ENCODE data around the gene STKLD1.
"Not testable (repeated sequence)": the region's sequence is repeated elsewhere in the genome, so short reads cannot be mapped to it uniquely, and the experiment has no call there.

The STKLD1 gene

DNA sequence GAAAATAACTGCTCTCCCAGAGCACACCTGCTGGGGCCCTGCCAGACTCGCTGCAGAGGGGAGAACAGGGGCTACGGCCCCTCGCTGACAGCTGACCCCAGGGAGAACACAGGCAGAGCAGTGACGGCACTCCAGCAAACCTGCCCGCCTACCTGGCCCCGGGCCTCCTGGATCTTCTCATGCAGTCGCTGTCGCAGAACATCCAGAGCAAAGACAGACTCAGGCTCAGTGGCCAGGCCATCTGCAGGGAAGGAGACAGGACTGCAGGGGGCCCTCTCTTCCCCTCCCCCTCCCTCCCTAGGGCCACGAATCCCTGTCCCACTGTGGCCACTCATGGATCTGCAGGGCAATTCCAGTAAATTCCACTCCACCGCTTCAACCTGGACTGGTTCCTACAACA lies 42.6 kb upstream of the STKLD1 start:
- no peak for TF ChIP-seq ZNF596 (tag by site-specific recombination; IDR thresholded peaks at IDR 0.05)
- no peak for TF ChIP-seq ZNF426 (tag by site-specific recombination; IDR thresholded peaks at IDR 0.05)
- TF ChIP-seq, protein P1, sequence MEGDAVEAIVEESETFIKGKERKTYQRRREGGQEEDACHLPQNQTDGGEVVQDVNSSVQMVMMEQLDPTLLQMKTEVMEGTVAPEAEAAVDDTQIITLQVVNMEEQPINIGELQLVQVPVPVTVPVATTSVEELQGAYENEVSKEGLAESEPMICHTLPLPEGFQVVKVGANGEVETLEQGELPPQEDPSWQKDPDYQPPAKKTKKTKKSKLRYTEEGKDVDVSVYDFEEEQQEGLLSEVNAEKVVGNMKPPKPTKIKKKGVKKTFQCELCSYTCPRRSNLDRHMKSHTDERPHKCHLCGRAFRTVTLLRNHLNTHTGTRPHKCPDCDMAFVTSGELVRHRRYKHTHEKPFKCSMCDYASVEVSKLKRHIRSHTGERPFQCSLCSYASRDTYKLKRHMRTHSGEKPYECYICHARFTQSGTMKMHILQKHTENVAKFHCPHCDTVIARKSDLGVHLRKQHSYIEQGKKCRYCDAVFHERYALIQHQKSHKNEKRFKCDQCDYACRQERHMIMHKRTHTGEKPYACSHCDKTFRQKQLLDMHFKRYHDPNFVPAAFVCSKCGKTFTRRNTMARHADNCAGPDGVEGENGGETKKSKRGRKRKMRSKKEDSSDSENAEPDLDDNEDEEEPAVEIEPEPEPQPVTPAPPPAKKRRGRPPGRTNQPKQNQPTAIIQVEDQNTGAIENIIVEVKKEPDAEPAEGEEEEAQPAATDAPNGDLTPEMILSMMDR (tag by site-specific recombination; IDR thresholded peaks at IDR 0.05): peak; percentile 40; the same call in 1 of the 2 replicates
- Histone ChIP-seq H3K4me3 (ENCODE audit: low read depth, low read length) (no peak overlapping the region), H3K36me3 (ENCODE audit: control insufficient read depth in 2 of 2, insufficient read depth in 1 of 2, low read length in 2 of 2) (peaks cover 4 to 53% of the 10 kb centered on the region in 2 experiments; a peak in 2 of 3 replicates), H3K9me3 (ENCODE audit: control insufficient read depth, insufficient read depth, low read depth, low read length) (no peaks in the 10 kb centered on the region), H3K4me1 (ENCODE audit: control insufficient read depth, insufficient read depth, low read length) (peaks cover 4% of the 10 kb centered on the region; the same call in 1 of the 2 replicates), H3K27ac (ENCODE audit: extremely low read depth, low read depth, low read length) (no peak overlapping the region)
- CTCF ChIA-PET: interaction anchor here (0.7 to 8.9 kb wide), 6 partner anchors 22 to 219 kb away, joined by 3 to 159 read pairs (median 5); no protein-coding TSS in a partner anchor
- POLR2A ChIA-PET: interaction anchor here (1.6 kb wide), 1 partner anchor 14 kb away, joined by 6 read pairs; the partner anchor contains the start of genes MED22 and RPL7A

DNA sequence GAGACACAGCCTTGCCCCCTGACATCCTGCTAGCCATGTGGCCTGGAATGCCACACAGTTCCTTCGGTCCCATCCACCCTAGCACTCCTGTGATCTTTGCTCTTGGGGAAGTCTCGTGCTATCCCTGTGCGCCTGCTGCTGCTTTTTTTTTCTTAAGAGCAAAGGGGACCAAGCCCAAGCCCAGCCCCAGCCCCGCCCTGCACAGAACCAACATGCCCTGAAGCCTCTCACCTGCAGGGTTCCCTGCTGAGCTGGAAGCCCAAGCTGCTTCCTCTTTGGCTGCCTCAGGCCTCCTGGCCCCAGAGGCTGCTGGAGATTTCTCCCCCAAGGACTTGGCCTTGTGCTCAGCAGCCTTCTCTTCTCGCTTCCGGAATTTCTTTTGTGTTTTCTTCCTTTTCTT lies 42.0 kb upstream of the STKLD1 start:
- peaks cover 4 to 57% of the 10 kb centered on the region in 2 experiments; a peak in 2 of 3 replicates for H3K36me3 ChIP-seq (ENCODE audit: control insufficient read depth in 2 of 2, insufficient read depth in 1 of 2, low read length in 2 of 2)
- ChIA-PET CTCF (interaction anchor here (0.6 to 8.9 kb wide), 7 partner anchors 9 to 220 kb away, joined by 3 to 159 read pairs (median 4); no protein-coding TSS in a partner anchor), POLR2A (interaction anchor here (0.6 to 2.3 kb wide), 6 partner anchors 11 to 56 kb away, joined by 3 to 18 read pairs (median 6); partner anchors contain the start of genes MED22, RPL7A, STKLD1 and SURF4)
- TF ChIP-seq ZNF155 (tag by site-specific recombination; IDR thresholded peaks at IDR 0.05): no peak
- peak; percentile 68; the same call in 1 of the 2 replicates for TF ChIP-seq KLF1 (tag by site-specific recombination; IDR thresholded peaks at IDR 0.05)
- no peak for TF ChIP-seq ZNF16 (tag by site-specific recombination; IDR thresholded peaks at IDR 0.05; ENCODE audit: low read depth)
- no peak for TF ChIP-seq ZNF768 (tag by site-specific recombination; IDR thresholded peaks at IDR 0.05)
- no peak for TF ChIP-seq ZNF292 (tag by site-specific recombination; IDR thresholded peaks at IDR 0.05; ENCODE audit: borderline replicate concordance, low read depth)
- H3K4me1 ChIP-seq (ENCODE audit: control insufficient read depth, insufficient read depth, low read length): peaks cover 4% of the 10 kb centered on the region; the same call in 1 of the 2 replicates
- H3K9me3 ChIP-seq (ENCODE audit: control insufficient read depth, insufficient read depth, low read depth, low read length): no peaks in the 10 kb centered on the region
- no peak overlapping the region for H3K4me3 ChIP-seq (ENCODE audit: low read depth, low read length)
- no peak overlapping the region for H3K27ac ChIP-seq (ENCODE audit: extremely low read depth, low read depth, low read length)

DNA sequence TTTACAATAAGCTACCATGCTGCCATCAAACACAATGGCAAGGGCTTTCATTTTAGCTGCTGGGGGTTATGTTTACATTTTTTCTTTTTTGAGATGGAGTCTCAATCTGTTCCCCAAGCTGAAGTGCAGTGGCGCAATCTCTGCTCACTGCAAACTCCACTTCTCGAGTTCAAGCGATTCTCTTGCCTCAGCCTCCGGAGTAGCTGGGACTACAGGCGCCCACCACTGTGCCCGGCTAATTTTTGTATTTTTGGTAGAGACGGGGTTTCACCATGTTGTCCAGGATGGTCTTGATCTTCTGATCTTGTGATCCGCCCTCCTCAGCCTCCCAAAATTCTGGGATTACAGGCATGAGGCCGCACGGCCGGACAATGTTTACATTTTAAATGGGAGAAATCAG lies 41.3 kb upstream of the STKLD1 start:
- H3K36me3 ChIP-seq (ENCODE audit: control insufficient read depth in 2 of 2, insufficient read depth in 1 of 2, low read length in 2 of 2): peaks cover 4 to 61% of the 10 kb centered on the region in 2 experiments; a peak in 2 of 3 replicates
- H3K9me3 ChIP-seq (ENCODE audit: control insufficient read depth, insufficient read depth, low read depth, low read length); H3K4me1 ChIP-seq (ENCODE audit: control insufficient read depth, insufficient read depth, low read length); H3K27ac ChIP-seq (ENCODE audit: extremely low read depth, low read depth, low read length): not testable (repeated sequence)
- POLR2A ChIA-PET: interaction anchor here (0.6 to 2.3 kb wide), 7 partner anchors 9 to 149 kb away, joined by 3 to 18 read pairs (median 6); partner anchors contain the start of genes MED22, RPL7A, STKLD1 and SURF4
- peak overlapping the region; percentile 74 for H3K4me3 ChIP-seq (ENCODE audit: low read depth, low read length)
- CTCF ChIA-PET: interaction anchor here (0.6 to 8.9 kb wide), 8 partner anchors 21 to 322 kb away, joined by 3 to 159 read pairs (median 4); no protein-coding TSS in a partner anchor

DNA sequence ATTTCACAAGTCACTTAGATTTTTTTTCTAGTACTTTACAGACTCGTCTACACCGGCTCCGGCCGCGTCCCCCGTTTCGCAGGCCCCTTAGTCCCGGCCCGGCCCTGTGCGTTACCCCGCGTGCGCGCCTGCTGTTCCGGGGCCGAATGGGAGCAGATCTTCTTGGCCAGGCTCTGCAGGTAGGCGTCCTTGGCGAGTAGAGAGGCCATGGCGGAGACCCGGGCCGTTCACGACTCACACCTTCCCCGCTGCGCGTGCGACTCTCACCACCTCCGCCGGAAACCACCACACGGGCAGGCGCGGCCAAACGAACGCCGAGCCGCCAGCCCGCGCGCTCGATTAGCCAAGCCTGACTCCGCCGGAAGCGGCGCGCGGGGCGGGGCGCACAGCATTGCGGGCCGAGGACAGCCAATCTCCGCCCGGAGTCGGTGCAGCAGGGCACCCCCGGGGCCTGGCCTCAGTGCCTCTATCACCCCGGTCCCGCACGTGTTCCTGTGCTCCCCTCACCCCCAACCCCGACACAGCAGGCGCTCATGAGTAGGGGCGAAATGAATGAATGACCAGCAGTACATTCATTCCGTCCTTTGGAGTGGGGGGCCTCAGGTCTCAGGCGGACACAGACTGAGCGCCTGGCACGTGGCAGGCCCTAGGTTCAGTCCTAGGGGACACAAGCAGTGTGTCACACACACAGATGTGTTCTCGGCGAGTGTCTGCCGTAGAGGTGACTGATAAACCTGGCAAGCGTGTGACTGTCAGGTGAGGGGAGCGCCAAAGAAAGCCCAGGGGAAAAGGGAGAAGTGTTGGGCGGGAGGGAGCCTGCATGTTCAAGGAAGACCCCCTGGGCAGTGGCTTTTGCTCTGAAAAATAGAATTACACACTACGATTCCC lies 40.0 kb upstream of the STKLD1 start, which contains the start of gene SURF6:
SURF6 (minus strand) TSS at position 265 of the 888 bp plus-strand sequence; CDS start at position 209, 56 bp downstream.
- ChIA-PET POLR2A (interaction anchor here (0.7 to 2.3 kb wide), 6 partner anchors 11 to 159 kb away, joined by 3 to 18 read pairs (median 6); partner anchors contain the start of genes MED22, RPL7A, STKLD1 and SURF4), CTCF (interaction anchor here (0.6 to 8.9 kb wide), 4 partner anchors 86 to 192 kb away, joined by 3 to 159 read pairs (median 4); partner anchors contain the start of gene ADAMTS13)
- Histone ChIP-seq H3K4me3 (ENCODE audit: low read depth, low read length) (peak within 1 kb of the TSS; percentile 74), H3K4me1 (ENCODE audit: control insufficient read depth, insufficient read depth, low read length) (peaks cover 4% of the 10 kb centered on the region; the same call in 1 of the 2 replicates), H3K36me3 (ENCODE audit: control insufficient read depth in 2 of 2, insufficient read depth in 1 of 2, low read length in 2 of 2) (peaks cover 0 to 61% of the 10 kb centered on the region in 2 experiments; a peak in 1 of 3 replicates), H3K27ac (ENCODE audit: extremely low read depth, low read depth, low read length) (peak within 1 kb of the TSS; percentile 71), H3K9me3 (ENCODE audit: control insufficient read depth, insufficient read depth, low read depth, low read length) (no peaks in the 10 kb centered on the region)
- TF ChIP-seq HOXC10 (CRISPR knock-in tag; IDR thresholded peaks at IDR 0.05) (no peak), ZXDB (tag by site-specific recombination; IDR thresholded peaks at IDR 0.05) (peak; percentile 96)
- TF ChIP-seq, protein P2, sequence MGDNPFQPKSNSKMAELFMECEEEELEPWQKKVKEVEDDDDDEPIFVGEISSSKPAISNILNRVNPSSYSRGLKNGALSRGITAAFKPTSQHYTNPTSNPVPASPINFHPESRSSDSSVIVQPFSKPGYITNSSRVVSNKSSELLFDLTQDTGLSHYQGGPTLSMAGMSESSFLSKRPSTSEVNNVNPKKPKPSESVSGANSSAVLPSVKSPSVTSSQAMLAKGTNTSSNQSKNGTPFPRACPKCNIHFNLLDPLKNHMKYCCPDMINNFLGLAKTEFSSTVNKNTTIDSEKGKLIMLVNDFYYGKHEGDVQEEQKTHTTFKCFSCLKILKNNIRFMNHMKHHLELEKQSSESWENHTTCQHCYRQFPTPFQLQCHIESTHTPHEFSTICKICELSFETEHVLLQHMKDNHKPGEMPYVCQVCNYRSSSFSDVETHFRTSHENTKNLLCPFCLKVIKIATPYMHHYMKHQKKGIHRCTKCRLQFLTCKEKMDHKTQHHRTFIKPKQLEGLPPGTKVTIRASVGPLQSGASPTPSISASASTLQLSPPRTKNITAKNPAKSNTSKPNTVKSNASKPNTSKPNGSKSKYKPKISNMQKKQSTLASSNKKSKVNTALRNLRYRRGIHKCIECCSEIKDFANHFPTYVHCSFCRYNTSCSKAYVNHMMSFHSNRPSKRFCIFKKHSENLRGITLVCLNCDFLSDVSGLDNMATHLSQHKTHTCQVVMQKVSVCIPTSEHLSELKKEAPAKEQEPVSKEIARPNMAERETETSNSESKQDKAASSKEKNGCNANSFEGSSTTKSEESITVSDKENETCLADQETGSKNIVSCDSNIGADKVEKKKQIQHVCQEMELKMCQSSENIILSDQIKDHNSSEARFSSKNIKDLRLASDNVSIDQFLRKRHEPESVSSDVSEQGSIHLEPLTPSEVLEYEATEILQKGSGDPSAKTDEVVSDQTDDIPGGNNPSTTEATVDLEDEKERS (tag by site-specific recombination; IDR thresholded peaks at IDR 0.05): no peak
- TF ChIP-seq, protein P3, sequence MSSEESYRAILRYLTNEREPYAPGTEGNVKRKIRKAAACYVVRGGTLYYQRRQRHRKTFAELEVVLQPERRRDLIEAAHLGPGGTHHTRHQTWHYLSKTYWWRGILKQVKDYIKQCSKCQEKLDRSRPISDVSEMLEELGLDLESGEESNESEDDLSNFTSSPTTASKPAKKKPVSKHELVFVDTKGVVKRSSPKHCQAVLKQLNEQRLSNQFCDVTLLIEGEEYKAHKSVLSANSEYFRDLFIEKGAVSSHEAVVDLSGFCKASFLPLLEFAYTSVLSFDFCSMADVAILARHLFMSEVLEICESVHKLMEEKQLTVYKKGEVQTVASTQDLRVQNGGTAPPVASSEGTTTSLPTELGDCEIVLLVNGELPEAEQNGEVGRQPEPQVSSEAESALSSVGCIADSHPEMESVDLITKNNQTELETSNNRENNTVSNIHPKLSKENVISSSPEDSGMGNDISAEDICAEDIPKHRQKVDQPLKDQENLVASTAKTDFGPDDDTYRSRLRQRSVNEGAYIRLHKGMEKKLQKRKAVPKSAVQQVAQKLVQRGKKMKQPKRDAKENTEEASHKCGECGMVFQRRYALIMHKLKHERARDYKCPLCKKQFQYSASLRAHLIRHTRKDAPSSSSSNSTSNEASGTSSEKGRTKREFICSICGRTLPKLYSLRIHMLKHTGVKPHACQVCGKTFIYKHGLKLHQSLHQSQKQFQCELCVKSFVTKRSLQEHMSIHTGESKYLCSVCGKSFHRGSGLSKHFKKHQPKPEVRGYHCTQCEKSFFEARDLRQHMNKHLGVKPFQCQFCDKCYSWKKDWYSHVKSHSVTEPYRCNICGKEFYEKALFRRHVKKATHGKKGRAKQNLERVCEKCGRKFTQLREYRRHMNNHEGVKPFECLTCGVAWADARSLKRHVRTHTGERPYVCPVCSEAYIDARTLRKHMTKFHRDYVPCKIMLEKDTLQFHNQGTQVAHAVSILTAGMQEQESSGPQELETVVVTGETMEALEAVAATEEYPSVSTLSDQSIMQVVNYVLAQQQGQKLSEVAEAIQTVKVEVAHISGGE (tag by site-specific recombination; conservative IDR thresholded peaks at IDR 0.05; ENCODE audit: low read depth): peak; percentile 97
- TF ChIP-seq, protein P4, sequence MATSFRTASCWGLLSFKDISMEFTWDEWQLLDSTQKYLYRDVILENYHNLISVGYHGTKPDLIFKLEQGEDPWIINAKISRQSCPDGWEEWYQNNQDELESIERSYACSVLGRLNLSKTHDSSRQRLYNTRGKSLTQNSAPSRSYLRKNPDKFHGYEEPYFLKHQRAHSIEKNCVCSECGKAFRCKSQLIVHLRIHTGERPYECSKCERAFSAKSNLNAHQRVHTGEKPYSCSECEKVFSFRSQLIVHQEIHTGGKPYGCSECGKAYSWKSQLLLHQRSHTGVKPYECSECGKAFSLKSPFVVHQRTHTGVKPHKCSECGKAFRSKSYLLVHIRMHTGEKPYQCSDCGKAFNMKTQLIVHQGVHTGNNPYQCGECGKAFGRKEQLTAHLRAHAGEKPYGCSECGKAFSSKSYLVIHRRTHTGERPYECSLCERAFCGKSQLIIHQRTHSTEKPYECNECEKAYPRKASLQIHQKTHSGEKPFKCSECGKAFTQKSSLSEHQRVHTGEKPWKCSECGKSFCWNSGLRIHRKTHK (tag by site-specific recombination; IDR thresholded peaks at IDR 0.05): no peak
